B cell (primary cell): ENCODE results near the gene CDH13. TPM values are rescaled to one million over a fixed set of nuclear protein-coding genes. Genes with fewer than 3 reads are reported as not detected.

Experiments used
- ATAC-seq: fragments of 200-7000 bp; cut with Tn5 transposase; one replicate; pipeline ENCODE4 v1.10.0; 2021; ENCODE audit warnings: low read depth, mild to moderate bottlenecking, moderate number of reproducible peaks, moderate library complexity
- CTCF ChIA-PET: fragments of 350-600 bp; sonication (Branson Sonifier 250); formaldehyde crosslinking; loops from one replicate; lab custom pipeline; 2021; ENCODE audit warnings: antibody characterized with exemption, inconsistent platforms; lab: Charles Lee
- POLR2A ChIA-PET: fragments of 350-600 bp; sonication (Branson Sonifier 250); formaldehyde crosslinking; loops from one replicate; lab custom pipeline; 2021; ENCODE audit warnings: antibody characterized with exemption; lab: Charles Lee
- DNase-seq: peaks from one replicate; pipeline ENCODE4 v3.0.0; 2013
- H2AFZ ChIP-seq: 2 replicates; pipeline ENCODE4 v1.6.1; 2012; ENCODE audit warnings: mild to moderate bottlenecking, low read depth, low read length; ENCODE audit not compliant: insufficient read depth, poor library complexity, severe bottlenecking
- H3K27ac ChIP-seq, 2 donors: 1 replicate in 1 of 2; 2 replicates in 1 of 2; pipeline ENCODE4 v1.5.1; 2012 to 2013; ENCODE audit warnings: low read length in 2 of 2, mild to moderate bottlenecking in 2 of 2, moderate library complexity in 1 of 2
- H3K27me3 ChIP-seq, 4 experiments: fragments of 200-600 bp in 1 of 4; sonication (generic) in 1 of 4; replicated peaks in 1 of 4; 1 replicate in 2 of 4; 2 replicates in 2 of 4; pipeline versions ENCODE4 v1.6.1 to v1.7.0; 2013 to 2016; ENCODE audit warnings: low read length in 3 of 4, mild to moderate bottlenecking in 2 of 4, mixed read lengths in 1 of 4, moderate library complexity in 1 of 4; ENCODE audit not compliant: insufficient read depth in 4 of 4, control insufficient read depth in 3 of 4; ENCODE audit errors: control extremely low read depth in 1 of 4
- H3K36me3 ChIP-seq, 2 experiments: replicated peaks in 1 of 2; 1 replicate in 1 of 2; 2 replicates in 1 of 2; pipeline versions ENCODE4 v1.6.1 to v1.7.1; 2013; ENCODE audit warnings: low read length in 1 of 2; ENCODE audit not compliant: insufficient read depth in 2 of 2, control insufficient read depth in 1 of 2; ENCODE audit errors: control extremely low read depth in 1 of 2, extremely low read depth in 1 of 2
- H3K4me1 ChIP-seq, 2 donors: fragments of 200-600 bp in 1 of 2; sonication (generic) in 1 of 2; 1 replicate in 1 of 2; 2 replicates in 1 of 2; pipeline versions ENCODE4 v1.5.1 to v1.6.1; 2013 to 2017; ENCODE audit warnings: low read length in 2 of 2; ENCODE audit not compliant: control insufficient read depth in 2 of 2, insufficient read depth in 2 of 2
- H3K4me2 ChIP-seq: replicated peaks from 2 replicates; pipeline ENCODE3; 2012; ENCODE audit warnings: mild to moderate bottlenecking, low read depth, low read length; ENCODE audit not compliant: poor library complexity, severe bottlenecking
- H3K4me3 ChIP-seq, 5 experiments: fragments of 200-600 bp in 1 of 5; sonication (generic) in 1 of 5; 1 replicate in 3 of 5; 2 replicates in 2 of 5; pipeline versions ENCODE4 v1.5.1 to v1.7.0; 2011 to 2016; ENCODE audit warnings: low read length in 4 of 5, mild to moderate bottlenecking in 4 of 5, low read depth in 2 of 5, control low read depth in 1 of 5, moderate library complexity in 1 of 5; ENCODE audit not compliant: insufficient read depth in 1 of 5; ENCODE audit errors: control extremely low read depth in 1 of 5, extremely low read depth in 1 of 5
- H3K79me2 ChIP-seq: fragments of 200-600 bp; sonication (generic); one replicate; pipeline ENCODE4 v1.6.0; 2016; ENCODE audit warnings: low read length; ENCODE audit not compliant: control insufficient read depth, insufficient read depth
- H3K9ac ChIP-seq: fragments of 200-600 bp; sonication (generic); 2 replicates; pipeline ENCODE4 v1.6.1; 2017; ENCODE audit warnings: mild to moderate bottlenecking, low read length, moderate library complexity
- H3K9me3 ChIP-seq, 3 donors: one replicate each; pipeline versions ENCODE4 v1.6.1 to v1.7.1; 2013; ENCODE audit warnings: low read length in 2 of 3; ENCODE audit not compliant: control insufficient read depth in 2 of 3, insufficient read depth in 1 of 3; ENCODE audit errors: control extremely low read depth in 1 of 3
- H4K20me1 ChIP-seq: 2 replicates; pipeline ENCODE4 v1.6.0; 2012; ENCODE audit warnings: mild to moderate bottlenecking, low read length; ENCODE audit not compliant: insufficient read depth, control insufficient read depth, poor library complexity, severe bottlenecking
- H3K27ac Mint-ChIP-seq: one replicate; pipeline ENCODE4 v1.8.0; 2021; ENCODE audit warnings: mixed read lengths
- H3K27me3 Mint-ChIP-seq: one replicate; pipeline ENCODE4 v1.8.0; 2021; ENCODE audit warnings: mixed read lengths
- H3K4me1 Mint-ChIP-seq: one replicate; pipeline ENCODE4 v1.8.0; 2021; ENCODE audit warnings: mixed read lengths
- H3K4me3 Mint-ChIP-seq: one replicate; pipeline ENCODE4 v1.8.0; 2021; ENCODE audit warnings: mixed read lengths
- H3K9me3 Mint-ChIP-seq: one replicate; pipeline ENCODE4 v1.8.0; 2022; ENCODE audit warnings: mixed read lengths; ENCODE audit not compliant: insufficient read depth
- EZH2 ChIP-seq: IDR thresholded peaks from 2 replicates; pipeline ENCODE4 v1.6.1; 2012; ENCODE audit warnings: borderline replicate concordance, low read depth, mild to moderate bottlenecking, moderate library complexity, low read length; ENCODE audit not compliant: insufficient read depth, poor library complexity, severe bottlenecking
- WGBS: methylation state at CpG from one replicate; pipeline ENCODE4 v1.1.5; 2013; ENCODE audit warnings: missing lambda C conversion rate; ENCODE audit not compliant: insufficient coverage; 5-methylcytosine and 5-hydroxymethylcytosine counted together
- intact Hi-C: fragments of 100-400 bp; cut with micrococcal nuclease; formaldehyde crosslinking; loops from one replicate; pipeline ENCODE4 v1.10.0; 2022
- polyA plus RNA-seq: library from polyadenylated mRNA; depleted of rRNA; stranded (reverse); fragments of >200 nt; gene quantifications from 2 replicates; pipeline ENCODE4 v1.2.3, GENCODE V29; 2012
- total RNA-seq, 2 donors: library from RNA; stranded (reverse); fragments of 120-200 nt in 1 of 2; gene quantifications; 1 replicate in 1 of 2; 2 replicates in 1 of 2; pipeline versions ENCODE4 v1.2.3 to v1.2.4, GENCODE V29; 2013 to 2022
- TF ChIP-seq, protein P1 (sequence below): fragments of 200-600 bp; IDR thresholded peaks from one replicate; pipeline ENCODE4 v1.8.0; 2022; ENCODE audit warnings: antibody characterized with exemption, mild to moderate bottlenecking

Gene CDH13
- total and polyA plus RNA-seq, 2 donors (not counting 1 experiment from before 2014, with no cell fraction given) = not detected

DNA sequence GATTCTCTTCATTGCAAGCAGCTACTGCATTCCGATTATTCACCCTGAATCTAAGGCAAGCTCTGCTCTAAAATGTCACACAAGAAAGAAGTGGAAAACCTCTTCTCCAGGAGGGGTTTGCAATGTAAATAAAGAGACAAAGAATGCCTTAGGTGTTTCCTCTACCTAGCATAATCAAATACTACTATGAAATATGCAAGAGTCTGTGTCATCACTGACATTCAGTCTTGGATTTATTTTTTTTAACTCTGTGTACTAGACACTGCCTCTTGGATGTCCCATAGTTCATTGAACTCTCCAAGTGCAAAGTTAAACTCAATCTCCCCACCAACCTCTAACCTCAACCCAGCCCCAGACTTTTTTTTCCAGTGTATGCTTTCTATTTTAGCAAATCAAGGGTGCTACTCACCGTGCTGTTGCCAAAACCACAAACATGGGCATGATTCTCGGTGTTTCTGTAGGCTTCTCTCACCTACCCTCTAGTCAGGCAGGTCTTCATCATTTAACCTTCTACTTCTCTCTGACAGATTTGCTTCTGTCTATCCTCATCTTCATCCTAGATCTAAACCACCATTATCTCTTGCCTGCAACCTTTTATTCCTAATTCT lies 329.1 kb downstream of the CDH13 start:
- Histone ChIP-seq H3K27me3 (no peaks in the 10 kb centered on the region), H3K79me2 (no peaks in the 10 kb centered on the region), H3K9ac (no peak overlapping the region), H3K27ac (no peak overlapping the region), H3K9me3 (no peaks in the 10 kb centered on the region), H3K4me1 (no peaks in the 10 kb centered on the region), H4K20me1 (no peaks in the 10 kb centered on the region), H3K36me3 (no peaks in the 10 kb centered on the region), H3K4me2 (no peak overlapping the region), H3K4me3 (no peak overlapping the region), H2AFZ (no peak overlapping the region)
- no peaks in the 10 kb centered on the region for H3K4me1 Mint-ChIP-seq
- H3K4me3 Mint-ChIP-seq = no peak overlapping the region
- POLR2A ChIA-PET = no interaction called here
- intact Hi-C loops = no loop called here
- DNase-seq = no peak
- CTCF ChIA-PET = no interaction called here
- 65% methylated on average over 2 of the region's 3 CpGs for WGBS
- no peaks in the 10 kb centered on the region for H3K27me3 Mint-ChIP-seq
- H3K9me3 Mint-ChIP-seq = no peaks in the 10 kb centered on the region
- no peak for ATAC-seq
- TF ChIP-seq, protein P1, sequence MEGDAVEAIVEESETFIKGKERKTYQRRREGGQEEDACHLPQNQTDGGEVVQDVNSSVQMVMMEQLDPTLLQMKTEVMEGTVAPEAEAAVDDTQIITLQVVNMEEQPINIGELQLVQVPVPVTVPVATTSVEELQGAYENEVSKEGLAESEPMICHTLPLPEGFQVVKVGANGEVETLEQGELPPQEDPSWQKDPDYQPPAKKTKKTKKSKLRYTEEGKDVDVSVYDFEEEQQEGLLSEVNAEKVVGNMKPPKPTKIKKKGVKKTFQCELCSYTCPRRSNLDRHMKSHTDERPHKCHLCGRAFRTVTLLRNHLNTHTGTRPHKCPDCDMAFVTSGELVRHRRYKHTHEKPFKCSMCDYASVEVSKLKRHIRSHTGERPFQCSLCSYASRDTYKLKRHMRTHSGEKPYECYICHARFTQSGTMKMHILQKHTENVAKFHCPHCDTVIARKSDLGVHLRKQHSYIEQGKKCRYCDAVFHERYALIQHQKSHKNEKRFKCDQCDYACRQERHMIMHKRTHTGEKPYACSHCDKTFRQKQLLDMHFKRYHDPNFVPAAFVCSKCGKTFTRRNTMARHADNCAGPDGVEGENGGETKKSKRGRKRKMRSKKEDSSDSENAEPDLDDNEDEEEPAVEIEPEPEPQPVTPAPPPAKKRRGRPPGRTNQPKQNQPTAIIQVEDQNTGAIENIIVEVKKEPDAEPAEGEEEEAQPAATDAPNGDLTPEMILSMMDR = no peak
- no peak for TF ChIP-seq EZH2
- H3K27ac Mint-ChIP-seq = no peak overlapping the region

DNA sequence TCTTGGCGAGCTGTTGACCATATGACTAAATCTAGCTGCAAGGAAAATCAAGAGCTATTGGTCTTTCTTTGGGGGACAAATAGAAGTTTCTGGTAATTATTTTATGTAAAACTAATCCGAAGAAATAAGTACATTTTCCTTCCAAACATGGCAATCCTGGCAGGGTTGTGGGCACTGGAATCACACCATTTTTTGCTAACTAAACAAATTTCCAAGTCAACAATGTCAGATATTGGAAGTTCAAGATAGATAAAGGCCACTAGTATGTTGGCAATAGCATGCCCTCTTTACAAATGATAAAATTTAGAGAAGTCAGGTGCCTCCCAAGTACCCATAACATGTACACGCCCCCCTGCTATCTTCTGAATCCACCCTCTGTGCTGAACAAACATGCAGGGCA lies 330.4 kb downstream of the CDH13 start:
- Histone ChIP-seq H3K4me1 (no peaks in the 10 kb centered on the region), H3K4me2 (no peak overlapping the region), H3K79me2 (no peaks in the 10 kb centered on the region), H2AFZ (no peak overlapping the region), H3K27me3 (no peaks in the 10 kb centered on the region), H3K9me3 (peaks cover 0 to 2% (median 0%) of the 10 kb centered on the region in 3 donors), H3K9ac (no peak overlapping the region), H3K27ac (no peak overlapping the region), H4K20me1 (no peaks in the 10 kb centered on the region), H3K4me3 (no peak overlapping the region), H3K36me3 (no peaks in the 10 kb centered on the region)
- Mint-ChIP-seq H3K27ac (no peak overlapping the region), H3K4me3 (no peak overlapping the region), H3K9me3 (no peaks in the 10 kb centered on the region), H3K4me1 (no peaks in the 10 kb centered on the region), H3K27me3 (no peaks in the 10 kb centered on the region)
- DNase-seq (no peak), ATAC-seq (no peak)
- no CpG with 5 or more reads among the region's 3 CpGs for WGBS
- intact Hi-C loops = no loop called here
- ChIA-PET CTCF (no interaction called here), POLR2A (no interaction called here)
- TF ChIP-seq, protein P1 = no peak
